AG09319 (cell line): ENCODE results near the gene HAVCR1.
"Not testable (repeated sequence)": the region's sequence is repeated elsewhere in the genome, so short reads cannot be mapped to it uniquely, and the experiment has no call there.

Source experiments
- DNase-seq: peaks from one replicate; pipeline ENCODE4 v3.0.0-alpha.2; 2010; ENCODE audit warnings: low read depth; ENCODE audit errors: extremely low read depth
- TF ChIP-seq, protein P1 (sequence below): IDR thresholded peaks from 2 replicates; pipeline ENCODE4 v1.5.1; 2011; ENCODE audit warnings: low read depth, mild to moderate bottlenecking, inconsistent platforms, low read length, moderate library complexity

Gene HAVCR1

DNA sequence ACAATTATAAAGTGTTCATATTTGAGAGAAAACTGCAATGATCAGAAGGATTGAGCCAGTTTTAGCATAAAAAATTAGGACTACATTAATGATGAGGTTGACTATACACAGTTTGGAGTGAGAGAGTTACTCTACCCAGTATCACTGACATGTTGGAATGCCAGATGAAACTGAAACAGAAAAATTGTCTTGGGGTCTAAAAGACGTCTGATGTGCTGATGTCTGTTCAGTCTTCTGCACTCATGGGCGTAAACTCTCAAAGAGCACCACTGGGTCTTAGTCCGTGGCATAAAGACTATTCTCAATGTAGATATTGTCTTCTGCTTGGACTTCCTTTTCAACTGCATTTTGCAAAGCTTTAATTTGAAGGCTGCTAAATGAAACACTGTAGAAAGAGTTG is 29.5 kb downstream of the HAVCR1 start:
- TF ChIP-seq, protein P1, sequence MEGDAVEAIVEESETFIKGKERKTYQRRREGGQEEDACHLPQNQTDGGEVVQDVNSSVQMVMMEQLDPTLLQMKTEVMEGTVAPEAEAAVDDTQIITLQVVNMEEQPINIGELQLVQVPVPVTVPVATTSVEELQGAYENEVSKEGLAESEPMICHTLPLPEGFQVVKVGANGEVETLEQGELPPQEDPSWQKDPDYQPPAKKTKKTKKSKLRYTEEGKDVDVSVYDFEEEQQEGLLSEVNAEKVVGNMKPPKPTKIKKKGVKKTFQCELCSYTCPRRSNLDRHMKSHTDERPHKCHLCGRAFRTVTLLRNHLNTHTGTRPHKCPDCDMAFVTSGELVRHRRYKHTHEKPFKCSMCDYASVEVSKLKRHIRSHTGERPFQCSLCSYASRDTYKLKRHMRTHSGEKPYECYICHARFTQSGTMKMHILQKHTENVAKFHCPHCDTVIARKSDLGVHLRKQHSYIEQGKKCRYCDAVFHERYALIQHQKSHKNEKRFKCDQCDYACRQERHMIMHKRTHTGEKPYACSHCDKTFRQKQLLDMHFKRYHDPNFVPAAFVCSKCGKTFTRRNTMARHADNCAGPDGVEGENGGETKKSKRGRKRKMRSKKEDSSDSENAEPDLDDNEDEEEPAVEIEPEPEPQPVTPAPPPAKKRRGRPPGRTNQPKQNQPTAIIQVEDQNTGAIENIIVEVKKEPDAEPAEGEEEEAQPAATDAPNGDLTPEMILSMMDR, result no peak
- no peak for DNase-seq

DNA sequence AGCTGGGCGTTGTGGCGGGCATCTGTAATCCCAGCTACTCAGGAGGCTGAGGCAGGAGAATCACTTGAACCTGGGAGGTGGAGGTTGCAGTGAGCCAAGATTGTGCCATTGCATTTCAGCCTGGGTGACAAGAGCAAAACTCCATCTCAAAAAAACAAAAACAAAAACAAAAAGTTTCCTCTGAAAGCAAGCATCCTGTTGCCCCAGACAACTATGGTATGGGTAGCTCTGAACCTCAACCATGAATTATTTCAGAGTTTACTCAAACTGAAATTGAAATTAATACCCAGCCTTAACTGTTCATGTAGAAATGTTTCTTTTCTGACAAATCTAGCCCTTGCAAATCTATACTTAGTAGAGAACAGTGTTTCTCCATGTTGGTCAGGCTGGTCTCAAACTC is 31.3 kb downstream of the HAVCR1 start:
- DNase-seq, result not testable (repeated sequence)

- TF ChIP-seq, protein P1, result peak; percentile 19
- DNase-seq, result no peak
Observed at GRCh38 chr5:157026789-157027424, 32.0 kb downstream of the HAVCR1 start.

- DNase-seq, result no peak
- TF ChIP-seq, protein P1, result no peak
Observed at GRCh38 chr5:157025093-157025698, 33.7 kb downstream of the HAVCR1 start.

DNA sequence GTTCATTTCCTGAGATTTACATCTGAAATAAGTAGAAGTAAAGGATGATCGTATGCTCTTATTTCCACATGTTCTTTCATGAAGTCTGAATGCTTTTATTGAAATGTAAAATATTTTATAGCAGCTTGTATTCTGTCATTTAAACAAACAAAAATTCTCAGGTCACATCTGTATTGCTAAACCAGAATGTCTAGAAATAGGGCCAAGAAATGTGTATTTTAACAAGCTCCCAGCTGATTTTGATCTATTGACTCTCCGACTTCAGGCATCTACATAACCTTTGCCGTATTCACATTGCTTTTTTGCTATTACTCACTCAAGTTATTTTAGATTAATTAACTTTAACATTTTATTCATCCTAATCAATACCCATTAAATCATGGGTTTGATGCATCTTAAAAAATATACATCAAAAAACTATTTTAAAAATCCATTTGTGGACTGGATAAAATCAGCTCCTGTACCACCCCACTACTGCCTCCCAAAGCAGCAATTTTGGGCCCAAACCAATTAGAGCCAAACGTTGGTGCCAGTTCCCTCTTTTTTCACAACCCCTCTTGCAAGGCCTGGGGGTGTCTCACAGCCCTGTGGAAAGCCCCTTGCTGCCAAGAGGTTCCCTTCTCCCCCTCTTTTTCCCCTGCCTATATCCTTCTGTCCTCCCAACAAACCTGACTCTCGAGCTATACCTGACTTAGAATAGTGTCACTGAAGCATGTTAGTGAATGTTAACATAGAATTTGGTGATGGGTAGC is 34.5 kb downstream of the HAVCR1 start:
- no peak for DNase-seq
- TF ChIP-seq, protein P1, result no peak

DNA sequence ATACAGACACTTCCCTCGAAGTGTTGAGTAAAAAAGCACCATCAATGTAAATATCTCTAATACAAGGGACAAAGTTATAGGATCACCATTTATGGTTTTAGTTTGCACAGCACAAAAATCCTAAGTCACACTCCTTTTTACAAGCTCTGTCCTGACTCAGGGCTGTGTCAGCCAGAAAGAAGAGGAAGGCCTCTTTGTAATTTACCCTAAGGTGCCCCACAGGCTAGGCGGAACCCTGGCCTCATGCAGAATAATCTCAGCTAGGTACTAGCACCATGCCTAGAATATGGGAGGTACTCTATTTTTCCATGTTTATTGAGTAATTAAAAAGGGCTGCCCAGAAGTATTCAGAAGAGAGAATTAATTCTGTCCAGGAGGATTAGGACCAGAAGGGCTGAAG is 36.9 kb downstream of the HAVCR1 start:
- no peak for DNase-seq
- TF ChIP-seq, protein P1, result no peak

DNA sequence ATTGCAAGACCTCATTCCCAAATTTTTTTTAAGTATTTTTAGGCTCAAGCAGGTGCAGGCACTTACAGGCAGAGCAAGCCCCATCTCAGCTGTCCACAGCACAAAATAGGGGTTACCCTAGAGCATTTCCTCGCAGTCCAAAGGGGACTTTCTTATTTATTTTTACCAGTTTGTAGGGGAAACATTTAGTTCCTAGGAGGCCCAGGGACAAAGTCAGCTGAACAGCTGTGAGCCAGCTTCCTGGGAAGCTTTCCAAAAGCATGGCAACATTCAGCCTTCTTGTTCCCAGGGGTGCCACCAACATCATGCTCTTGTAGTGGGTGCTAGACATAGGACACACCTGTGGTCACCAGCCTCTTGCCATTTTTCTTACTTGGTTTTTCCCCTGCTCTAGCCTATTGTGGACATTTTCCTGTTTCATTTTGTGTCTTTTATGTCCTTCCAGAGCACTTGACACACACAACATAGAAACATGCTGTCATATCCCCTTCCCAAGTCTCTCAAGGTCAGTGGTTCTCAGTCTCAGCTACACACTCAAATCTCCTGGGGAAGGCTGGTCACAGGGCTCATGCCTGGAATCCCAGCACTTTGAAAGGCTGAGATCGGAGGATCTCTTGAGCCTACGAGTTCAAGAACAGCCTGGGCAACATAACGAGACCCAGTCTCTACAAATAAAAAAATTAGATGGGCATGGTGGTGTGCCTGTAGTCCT is 38.2 kb downstream of the HAVCR1 start:
- DNase-seq, result no peak
- TF ChIP-seq, protein P1, result no peak
